NCI-H2227 (cell line): Measurements from ENCODE around the gene TCTA.
"Not testable (repeated sequence)": the region's sequence is repeated elsewhere in the genome, so short reads cannot be mapped to it uniquely, and the experiment has no call there.

Experiments used
- DNase-seq: peaks from one replicate; lab custom pipeline; 2025; ENCODE audit not compliant: unreplicated experiment; lab: John Stamatoyannopoulos, UW

The TCTA gene

GRCh38 chr3:49411968-49412631 is at the start of gene TCTA, which contains the start of gene RHOA:
TSS of gene TCTA (plus strand) at chr3:49412423. CDS start at chr3:49412427, 4 bp downstream.
TSS of gene RHOA (minus strand) at chr3:49411976. CDS start at chr3:49375589, 36,387 bp downstream.
- DNase-seq = peak; percentile 98

DNA sequence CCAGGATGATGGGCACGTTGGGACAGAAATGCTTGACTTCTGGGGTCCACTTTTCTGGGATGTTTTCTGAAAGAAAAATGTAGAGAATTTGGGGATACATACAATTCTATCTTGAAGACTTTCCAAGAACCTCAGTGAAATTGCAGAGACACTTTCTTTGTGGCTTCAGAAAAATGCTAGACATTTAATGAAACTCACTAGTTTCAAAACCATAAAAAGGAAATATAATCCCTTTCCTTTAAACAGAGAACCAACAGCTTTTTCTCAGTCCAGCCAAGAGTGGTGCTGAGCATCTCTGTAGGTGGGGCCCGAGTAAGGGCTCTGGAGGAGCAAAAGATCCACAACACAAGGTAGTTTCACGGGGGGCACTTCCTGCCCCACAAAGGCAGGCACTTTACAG is 49.7 kb upstream of the TCTA start:
- DNase-seq = no peak

- DNase-seq = no peak
These were observed 41.5 kb upstream of the TCTA start for GRCh38 chr3:49370585-49371290.

GRCh38 chr3:49371946-49372345 is 40.3 kb upstream of the TCTA start:
- DNase-seq = no peak

DNA sequence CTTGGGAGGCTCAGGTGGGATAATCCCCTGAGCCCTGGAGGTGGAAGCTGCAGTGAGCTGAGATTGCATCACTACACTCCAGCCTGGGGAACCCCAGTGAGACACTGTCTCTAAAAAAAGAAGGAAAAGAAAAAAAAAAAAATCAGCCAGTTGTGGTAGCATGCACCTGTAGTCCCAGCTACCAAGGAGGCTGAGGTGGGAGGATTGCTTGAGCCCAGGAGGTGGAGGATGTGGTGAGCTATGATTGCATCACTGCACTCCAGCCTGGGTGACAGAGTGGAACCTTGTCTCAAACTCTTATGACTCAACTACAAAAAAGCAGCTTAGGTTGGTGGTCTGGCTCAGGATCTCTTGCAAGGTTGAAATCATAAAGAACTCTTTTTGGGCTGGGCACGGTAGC is 34.7 kb upstream of the TCTA start:
- no peak for DNase-seq

- no peak for DNase-seq
These were observed 33.9 kb upstream of the TCTA start for GRCh38 chr3:49378249-49378895.

DNA sequence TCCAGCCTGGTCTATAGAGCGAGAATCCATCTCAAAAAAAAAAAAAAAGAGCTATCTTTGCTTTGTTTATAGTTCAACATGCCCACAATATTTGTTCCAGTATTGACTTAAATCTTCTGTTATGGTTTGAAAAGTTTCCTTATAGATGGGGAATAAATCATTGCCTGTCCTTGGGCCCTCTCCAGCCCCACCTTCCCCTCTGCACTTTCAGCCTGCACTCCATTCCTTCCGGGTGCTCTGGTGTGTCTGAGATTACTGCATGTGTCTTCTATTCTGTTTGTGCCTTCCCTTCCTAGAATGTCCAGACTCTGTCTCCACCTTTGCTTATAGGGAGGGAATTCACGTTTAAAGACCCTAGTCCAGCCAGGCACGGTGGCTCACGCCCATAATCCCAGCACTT is 28.8 kb upstream of the TCTA start:
- no peak for DNase-seq

GRCh38 chr3:49385617-49386016 is 26.6 kb upstream of the TCTA start:
- DNase-seq = no peak

DNA sequence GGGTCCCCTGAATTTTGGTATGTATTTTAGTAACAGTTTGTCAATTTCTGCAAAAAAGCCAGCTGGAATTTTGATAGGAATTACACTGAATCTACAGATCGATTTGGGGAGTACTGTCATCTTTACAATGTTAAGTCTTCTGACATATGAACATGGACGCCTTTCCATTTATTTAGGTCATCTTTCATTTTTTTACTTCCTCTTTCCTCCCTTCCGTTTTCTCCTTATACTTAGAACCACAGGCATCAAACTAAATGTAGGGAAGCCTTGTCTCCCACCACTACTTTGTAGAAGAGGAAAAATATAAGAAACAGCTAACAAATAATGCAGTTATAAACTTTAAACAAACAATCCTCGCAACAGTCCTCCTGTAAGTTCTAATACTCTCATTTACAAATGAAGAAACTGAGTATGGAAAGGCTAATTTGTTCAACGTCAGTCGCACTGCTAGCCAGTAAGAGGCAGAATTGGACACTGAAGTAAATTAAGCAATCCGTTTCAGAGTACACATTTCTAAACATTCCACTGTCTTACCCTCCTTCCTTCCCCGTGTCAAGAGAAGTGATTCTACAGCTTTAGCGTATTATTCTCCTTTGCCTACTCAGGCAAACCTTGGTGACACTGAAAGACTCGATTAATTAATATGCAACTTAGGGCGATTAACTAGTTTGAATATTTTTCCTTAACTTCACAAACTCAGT is 26.0 kb upstream of the TCTA start:
- DNase-seq = no peak

DNA sequence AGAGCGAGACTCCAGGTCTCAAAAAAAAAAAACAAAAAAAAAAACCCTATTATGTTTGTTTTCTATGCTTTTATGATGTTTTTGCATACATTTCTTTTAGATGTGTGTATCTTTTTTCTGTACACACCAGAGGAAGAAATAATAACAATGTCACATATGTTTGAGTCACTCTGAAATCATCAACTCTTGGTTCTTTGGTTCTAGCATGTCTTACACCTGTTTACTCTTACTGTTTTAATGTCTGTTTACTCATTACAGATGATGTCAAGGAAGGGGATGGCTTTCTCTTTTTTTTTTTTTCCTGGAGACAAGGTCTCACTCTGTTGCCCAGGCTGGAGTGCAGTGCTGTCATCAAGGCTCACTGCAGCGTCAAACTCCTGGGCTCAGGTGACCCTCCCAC is 24.5 kb upstream of the TCTA start:
- DNase-seq = no peak

GRCh38 chr3:49388289-49388820 is 23.9 kb upstream of the TCTA start:
- DNase-seq = no peak

GRCh38 chr3:49389297-49389696 is 22.9 kb upstream of the TCTA start:
- DNase-seq = no peak

GRCh38 chr3:49391310-49391709 is 20.9 kb upstream of the TCTA start:
- not testable (repeated sequence) for DNase-seq

DNA sequence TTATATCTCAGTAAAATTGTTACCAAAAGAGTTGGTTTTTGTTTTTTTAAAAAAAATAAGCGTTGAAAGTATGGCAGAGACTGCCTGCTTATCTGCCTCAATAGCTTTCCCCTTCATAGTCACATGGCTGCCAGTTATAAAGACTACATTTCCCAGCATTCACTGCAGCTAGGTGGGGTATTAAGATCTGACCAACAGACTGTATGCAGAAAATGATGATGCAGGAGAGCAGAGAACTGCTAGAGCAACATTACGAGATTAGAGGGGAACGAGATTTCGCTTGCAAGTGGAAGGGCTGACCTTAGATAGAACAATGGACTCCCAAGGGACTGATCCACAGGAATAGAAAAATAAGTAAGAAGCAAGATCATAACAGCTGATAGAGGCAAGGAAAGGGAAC is 14.8 kb upstream of the TCTA start:
- DNase-seq = peak; percentile 24

DNA sequence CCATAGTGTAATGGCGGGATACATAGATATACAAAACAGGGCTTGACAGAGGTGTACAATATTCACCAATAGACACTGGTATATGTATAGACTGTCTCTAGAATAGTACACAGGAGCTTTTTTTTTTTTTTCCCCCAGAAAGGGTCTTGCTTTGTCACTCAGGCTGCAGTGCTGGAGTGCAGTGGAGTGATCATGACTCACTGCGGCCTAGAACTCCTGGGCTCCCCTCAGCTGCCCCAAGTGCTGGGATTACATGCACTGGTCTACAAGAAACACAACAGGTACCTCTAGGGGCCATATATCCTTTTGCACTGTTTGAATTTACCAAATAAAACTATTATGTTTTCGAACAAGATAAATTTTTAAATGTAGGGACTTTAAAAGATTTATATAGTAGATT is 12.8 kb upstream of the TCTA start:
- no peak for DNase-seq

- DNase-seq = no peak
These were observed 10.5 kb upstream of the TCTA start for GRCh38 chr3:49401766-49402165.

GRCh38 chr3:49403891-49404290 is 8.3 kb upstream of the TCTA start:
- no peak for DNase-seq

DNA sequence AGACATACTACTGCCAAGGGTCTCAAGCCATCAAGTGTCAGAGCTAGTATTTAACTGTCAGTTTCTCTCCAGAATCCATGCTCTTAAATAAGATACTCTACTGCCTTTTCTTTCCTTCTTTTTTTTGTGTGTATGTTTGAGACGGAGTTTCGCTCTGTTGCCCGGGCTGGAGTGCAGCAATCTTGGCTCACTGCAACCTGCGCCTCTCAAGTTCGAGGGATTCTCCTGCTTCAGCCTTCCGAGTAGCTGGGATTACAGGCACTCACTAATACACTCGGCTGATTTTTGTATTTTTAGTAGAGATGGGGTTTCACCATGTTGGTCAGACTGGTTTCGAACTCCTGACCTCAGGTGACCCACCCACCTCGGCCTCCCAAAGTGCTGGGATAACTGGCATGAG is 6.7 kb upstream of the TCTA start:
- DNase-seq = not testable (repeated sequence)

GRCh38 chr3:49406571-49407565 is 5.4 kb upstream of the TCTA start:
- no peak for DNase-seq
